Ammon's horn (tissue), 1 donor: Measurements from ENCODE around the gene ODF2.
A peak's percentile ranks its signal among the peaks of the same experiment; 100 is the strongest.
"Not testable (repeated sequence)": the region's sequence is repeated elsewhere in the genome, so short reads cannot be mapped to it uniquely, and the experiment has no call there.

ENCODE experiments used
- DNase-seq: peaks from one replicate; pipeline ENCODE4 v3.0.0-alpha.2; 2016; ENCODE audit warnings: low spot score

The ODF2 gene

GRCh38 chr9:128424268-128424780 lies 31.5 kb upstream of the ODF2 start:
- DNase-seq, result no peak

DNA sequence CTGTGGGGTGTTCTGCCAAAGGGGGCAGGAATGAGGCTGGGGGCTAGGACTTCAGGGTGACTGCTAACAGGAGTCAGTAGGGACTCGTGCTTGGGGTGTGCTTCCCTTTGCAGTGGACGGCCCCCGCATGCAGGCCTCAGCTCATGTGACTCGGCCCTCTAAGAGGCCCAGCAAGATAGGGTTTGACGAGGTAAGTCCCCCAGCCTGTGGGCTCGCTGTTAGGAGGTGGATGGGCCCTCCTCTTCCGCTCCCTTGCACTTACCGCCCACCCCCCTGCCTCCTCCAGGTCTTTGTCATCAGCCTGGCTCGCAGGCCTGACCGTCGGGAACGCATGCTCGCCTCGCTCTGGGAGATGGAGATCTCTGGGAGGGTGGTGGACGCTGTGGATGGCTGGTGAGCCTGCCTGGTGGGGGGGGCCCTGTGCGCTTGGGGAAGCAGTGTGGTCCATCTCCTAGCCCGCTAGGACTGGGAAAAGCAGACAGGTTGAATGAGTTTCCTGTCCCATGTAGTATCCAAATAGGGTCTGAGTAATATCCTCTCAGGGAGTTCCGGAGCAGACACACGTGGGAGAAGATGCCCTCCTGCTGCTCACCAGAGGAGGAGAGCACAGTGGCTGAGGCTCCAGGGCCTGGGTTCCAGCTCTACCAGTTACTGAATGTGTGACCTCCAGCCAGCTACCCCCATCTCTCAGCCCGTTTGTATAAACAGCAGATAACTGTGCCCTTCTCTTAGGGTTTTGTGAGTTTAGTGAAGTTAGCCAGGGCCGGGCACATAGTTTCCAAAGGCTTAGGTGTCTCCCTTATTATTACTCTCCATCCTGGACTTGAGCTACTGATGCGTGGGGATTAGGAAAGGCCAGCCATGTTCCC lies 26.9 kb upstream of the ODF2 start:
- DNase-seq, result no peak

DNA sequence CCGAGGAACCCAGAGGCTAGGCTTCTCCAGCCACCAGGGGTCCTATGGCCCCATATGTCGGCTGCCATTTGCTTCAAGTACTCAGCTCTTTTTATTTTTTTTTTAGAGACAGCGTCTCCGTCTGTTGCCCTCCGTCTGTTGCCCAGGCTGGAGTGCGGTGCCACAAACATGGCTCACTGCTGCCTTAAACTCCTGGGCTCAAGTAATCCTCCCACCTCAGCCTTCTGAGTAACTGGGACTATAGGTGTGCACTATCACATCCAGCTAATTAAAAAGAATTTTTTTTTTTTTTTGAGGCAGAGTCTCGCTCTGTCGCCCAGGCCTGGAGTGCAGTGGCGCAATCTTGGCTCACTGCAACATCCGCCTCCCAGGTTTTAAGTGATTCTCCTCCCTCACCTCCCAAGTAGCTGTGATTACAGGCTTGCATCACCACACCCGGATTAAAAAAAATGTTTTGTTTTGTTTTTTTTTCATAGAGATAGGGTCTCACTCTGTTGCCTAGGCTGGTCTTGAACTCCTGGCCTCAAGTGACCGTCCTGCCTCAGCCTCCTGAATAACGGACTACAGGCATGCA lies 26.2 kb upstream of the ODF2 start:
- no peak for DNase-seq

- DNase-seq, result no peak
These were observed 24.6 kb upstream of the ODF2 start for GRCh38 chr9:128431207-128431606.

DNA sequence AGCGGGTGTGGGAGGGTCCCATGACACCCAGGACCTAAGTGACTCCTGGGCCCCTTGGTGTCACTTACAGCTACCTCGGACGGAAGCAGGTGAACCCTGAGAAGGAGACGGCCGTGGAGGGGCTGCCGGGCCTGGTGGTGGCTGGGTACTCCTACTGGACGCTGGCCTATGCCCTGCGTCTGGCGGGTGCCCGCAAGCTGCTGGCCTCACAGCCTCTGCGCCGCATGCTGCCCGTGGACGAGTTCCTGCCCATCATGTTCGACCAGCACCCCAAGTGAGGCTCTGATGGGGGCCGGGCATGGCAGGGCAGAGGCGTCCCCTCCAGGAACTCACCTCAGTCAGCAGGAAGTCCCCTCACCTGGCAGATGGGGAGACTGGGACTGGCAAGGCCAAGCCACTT lies 21.5 kb upstream of the ODF2 start:
- no peak for DNase-seq

DNA sequence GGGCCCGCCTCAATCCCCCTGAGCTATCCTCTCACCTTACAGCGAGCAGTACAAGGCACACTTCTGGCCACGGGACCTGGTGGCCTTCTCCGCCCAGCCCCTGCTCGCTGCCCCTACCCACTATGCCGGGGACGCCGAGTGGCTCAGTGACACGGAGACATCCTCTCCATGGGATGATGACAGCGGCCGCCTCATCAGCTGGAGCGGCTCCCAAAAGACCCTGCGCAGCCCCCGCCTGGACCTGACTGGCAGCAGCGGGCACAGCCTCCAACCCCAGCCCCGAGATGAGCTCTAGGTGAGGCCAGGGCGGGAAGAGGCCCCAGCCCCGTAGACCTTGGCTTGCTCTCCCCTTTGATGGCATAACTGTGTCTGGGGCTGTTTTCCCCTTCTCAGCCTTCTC lies 20.2 kb upstream of the ODF2 start:
- no peak for DNase-seq

DNA sequence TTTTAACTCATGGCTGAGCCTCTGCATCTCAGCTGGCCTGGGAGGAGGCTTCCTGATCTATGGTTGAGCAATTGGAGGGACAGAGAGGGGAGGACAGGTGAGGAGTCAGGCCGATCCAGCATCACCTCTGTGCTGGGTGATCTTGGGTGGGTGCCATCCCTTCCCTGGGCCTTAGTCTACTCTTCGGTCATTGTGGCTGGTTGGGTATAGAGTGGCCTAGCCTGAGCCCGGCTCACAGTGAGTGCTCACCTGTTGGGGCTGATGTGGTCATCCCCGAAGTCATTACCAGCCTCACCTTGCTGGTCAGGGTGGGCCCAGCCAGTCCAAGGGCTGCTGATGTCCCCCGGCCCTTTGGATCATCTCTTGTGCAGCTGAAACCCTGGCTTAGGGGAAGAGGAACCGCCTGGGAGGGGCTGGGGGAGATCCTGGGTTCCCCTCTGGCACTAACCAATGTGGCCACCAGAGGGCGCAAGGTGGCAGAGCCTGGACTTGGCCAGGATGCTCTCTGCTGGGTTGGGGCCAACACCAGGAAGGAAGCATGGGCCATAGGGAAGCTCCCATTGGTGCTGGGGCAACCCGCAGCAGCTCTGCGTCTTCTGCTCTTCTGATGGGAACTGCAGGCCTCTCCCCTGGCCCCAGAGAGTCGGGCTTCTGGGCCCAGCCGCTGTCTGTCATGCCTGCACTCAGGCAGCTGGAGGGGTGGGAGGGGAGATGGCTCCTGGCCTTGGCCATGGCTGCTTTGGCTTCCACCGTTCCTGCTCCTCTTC lies 17.3 kb upstream of the ODF2 start:
- DNase-seq, result peak; percentile 87

DNA sequence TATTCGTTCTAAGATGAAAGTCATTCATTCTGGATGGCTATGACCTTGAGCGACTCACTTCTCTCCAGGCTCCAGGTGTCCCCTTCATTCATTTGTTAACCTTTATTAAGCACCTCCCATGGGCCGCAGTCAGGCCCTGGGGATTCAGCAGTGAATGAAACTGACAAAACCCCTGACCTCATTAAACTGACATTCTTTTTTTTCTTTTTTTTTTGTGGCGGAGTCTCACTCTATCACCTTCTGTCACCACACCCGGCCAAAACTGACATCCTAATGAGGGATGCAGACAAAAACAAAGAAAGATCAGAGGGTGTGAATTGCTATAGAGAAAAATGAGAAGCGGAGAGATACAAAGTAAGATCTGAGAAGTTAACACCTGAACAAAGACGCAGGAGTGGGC lies 16.5 kb upstream of the ODF2 start:
- DNase-seq, result no peak

- DNase-seq, result no peak
These were observed 13.7 kb upstream of the ODF2 start for GRCh38 chr9:128442150-128442549.

- not testable (repeated sequence) for DNase-seq
These were observed 9.3 kb upstream of the ODF2 start for GRCh38 chr9:128446505-128446904.

DNA sequence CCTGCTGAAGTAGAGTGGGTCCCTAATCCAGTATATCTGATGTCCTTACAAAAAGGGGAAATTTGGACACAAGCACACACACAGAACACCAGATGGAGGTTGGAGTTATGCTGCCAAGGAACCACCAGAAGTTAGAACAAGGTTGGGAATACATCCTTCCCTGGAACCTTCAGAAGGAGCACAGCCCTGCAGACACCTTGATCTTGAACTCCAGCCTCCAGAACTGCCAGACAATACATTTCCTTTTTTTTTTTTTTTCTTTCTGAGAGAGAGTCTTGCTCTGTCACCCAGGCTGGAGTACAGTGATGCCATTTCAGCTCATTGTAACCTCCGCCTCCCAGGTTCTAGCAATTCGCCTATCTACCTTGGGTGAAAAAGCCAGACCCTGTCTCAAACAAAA lies 7.1 kb upstream of the ODF2 start:
- DNase-seq, result no peak

GRCh38 chr9:128454991-128455390 lies 815 bp upstream of the ODF2 start:
- DNase-seq, result no peak

DNA sequence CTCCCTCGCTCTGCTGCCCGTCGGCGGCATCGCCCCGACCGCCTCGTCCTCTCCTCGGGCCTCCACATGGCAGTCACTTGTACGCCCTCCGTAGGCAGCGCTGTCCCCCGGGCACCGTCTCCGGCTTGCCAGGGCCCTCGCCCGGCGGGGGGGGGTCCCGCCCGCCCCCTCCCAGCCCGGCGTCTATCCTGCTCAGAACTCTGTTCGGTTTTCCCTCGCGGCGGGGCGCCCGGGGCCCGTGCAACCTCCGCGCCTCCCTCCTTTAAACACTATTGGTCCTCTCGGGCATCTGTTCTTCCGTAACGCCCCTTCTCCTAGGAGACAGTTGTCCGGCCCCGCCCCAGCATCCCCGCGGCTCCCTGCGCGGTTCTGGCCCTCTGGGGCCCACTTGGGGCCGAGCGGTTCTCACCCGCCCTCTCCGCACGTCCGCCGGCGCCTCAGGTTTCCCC lies 831 bp downstream of the ODF2 start:
- DNase-seq, result peak; percentile 79

GRCh38 chr9:128457207-128457606 lies 1.4 kb downstream of the ODF2 start:
- no peak for DNase-seq

DNA sequence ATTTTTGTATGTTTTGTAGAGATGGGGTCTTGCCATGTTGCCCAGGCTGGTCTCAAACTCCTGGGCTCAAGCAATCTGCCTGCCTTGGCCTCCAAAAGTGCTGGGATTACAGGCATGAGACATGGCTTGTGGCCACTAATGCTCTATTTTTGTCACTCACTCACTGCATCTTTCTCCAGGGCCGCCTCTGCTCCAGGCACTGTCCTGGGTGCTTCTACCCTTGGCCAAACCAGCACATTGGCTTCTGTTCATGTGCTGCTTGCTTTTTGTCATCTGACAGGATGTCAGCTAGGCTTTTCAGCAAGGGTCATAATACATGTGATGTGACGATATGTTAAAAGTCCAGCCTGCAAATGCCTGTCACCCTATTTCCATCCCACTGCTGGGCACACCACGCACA lies 3.2 kb downstream of the ODF2 start:
- no peak for DNase-seq

DNA sequence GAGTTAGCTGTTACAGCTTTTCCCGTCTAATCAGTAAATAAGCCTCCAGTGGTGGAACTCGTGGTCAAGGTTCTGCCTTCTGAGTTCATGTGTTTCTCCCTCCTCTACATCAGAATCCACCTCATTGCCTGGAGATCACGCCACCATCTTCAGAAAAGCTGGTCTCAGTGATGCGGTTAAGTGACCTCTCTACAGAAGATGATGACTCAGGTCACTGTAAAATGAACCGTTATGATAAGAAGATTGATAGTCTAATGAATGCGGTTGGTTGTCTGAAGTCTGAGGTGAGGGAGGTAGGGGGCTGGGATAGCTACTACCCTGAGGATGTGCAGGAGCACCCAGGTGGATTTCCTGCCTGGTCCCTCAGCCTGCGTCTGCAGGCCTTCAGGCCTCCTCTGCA lies 13.3 kb downstream of the ODF2 start:
- no peak for DNase-seq

DNA sequence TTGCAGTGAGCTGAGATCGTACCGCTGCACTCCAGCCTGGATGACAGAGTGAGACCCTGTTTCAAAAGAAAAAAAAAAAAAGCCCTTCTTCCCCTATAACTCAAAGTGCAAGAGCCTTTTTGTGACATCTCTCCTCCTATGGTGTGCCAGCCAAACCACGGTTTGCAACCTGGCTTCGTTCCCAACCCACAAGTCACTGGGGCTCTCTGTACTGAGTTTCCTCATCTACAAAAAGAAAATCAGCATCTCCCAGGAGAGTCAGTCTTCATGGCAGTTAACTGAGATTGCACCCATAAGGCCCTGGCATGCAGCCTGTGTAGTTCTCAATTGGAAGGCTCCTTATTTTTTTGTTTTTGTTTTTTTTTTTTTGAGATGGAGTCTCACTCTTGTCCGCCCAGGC lies 14.8 kb downstream of the ODF2 start:
- peak; percentile 67 for DNase-seq

GRCh38 chr9:128473104-128473503 lies 17.3 kb downstream of the ODF2 start:
- no peak for DNase-seq

GRCh38 chr9:128475867-128476266 lies 20.1 kb downstream of the ODF2 start:
- no peak for DNase-seq

- no peak for DNase-seq
These were observed 23.5 kb downstream of the ODF2 start for GRCh38 chr9:128479262-128479661.

DNA sequence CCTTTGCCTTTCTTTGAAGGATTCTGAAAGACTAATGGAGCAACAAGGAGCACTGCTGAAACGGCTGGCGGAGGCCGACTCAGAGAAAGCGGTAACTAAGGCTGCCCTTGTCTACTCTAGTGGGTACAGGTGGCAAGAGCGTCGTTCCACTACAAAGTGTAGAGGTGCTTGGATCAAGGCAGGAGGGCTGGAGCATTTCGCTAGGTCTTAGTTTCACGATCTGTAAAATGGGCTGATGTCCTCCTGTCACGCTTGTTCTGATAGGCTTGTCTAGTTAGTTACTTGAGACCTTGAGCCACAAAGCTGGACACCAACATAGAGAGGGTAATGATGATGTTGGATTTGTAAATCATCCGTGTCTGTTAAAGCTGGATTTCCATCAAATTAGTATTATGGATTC lies 25.8 kb downstream of the ODF2 start:
- DNase-seq, result no peak

DNA sequence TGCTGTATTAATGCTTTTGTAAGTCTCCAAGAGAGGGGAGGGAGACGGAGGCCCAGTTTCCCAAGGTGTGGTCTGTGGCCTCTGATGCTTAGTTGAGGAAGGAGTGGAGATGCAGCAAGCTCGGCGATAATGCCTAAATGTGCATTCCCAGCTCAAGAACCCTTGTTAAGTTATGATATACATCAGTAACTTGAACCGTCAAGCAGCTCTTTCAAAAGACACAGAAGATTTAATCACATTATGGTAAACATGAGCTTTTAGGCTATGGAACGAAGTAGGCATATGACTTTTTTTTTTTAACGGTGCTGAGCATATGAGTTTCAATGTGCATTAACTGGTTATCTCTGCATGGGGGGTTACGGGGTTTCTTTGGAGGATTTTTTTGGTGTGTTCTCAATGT lies 26.4 kb downstream of the ODF2 start:
- DNase-seq, result no peak
